DOHH2 (cell line): ENCODE results near the gene C1orf35.

Experiments used
- H3F3A ChIP-seq: fragments of 200-600 bp; sonication (generic), shearing (Covaris generic); 2 replicates; pipeline ENCODE4 v1.6.0; 2016; ENCODE audit warnings: antibody characterized with exemption, mild to moderate bottlenecking; ENCODE audit not compliant: control insufficient read depth, insufficient read depth
- H3K27ac ChIP-seq: fragments of 200-600 bp; sonication (generic); 2 replicates; pipeline ENCODE4 v1.5.1; 2014; ENCODE audit warnings: low read depth, mild to moderate bottlenecking, low read length, moderate library complexity
- H3K27me3 ChIP-seq: fragments of 200-600 bp; sonication (generic); 2 replicates; pipeline ENCODE4 v1.6.1; 2014; ENCODE audit warnings: mild to moderate bottlenecking, low read length, mixed read lengths; ENCODE audit not compliant: control insufficient read depth
- H3K36me3 ChIP-seq: fragments of 200-600 bp; sonication (generic); 2 replicates; pipeline ENCODE4 v1.6.1; 2014; ENCODE audit warnings: mild to moderate bottlenecking, low read length, moderate library complexity, mixed read lengths; ENCODE audit not compliant: control insufficient read depth
- H3K4me1 ChIP-seq: fragments of 200-600 bp; sonication (generic); 2 replicates; pipeline ENCODE4 v1.6.1; 2014; ENCODE audit warnings: mild to moderate bottlenecking, low read length, mixed read lengths; ENCODE audit not compliant: control insufficient read depth
- H3K4me2 ChIP-seq: fragments of 200-600 bp; sonication (generic); 2 replicates; pipeline ENCODE4 v1.6.0; 2014; ENCODE audit warnings: mild to moderate bottlenecking, low read length, moderate library complexity
- H3K4me3 ChIP-seq: fragments of 200-600 bp; sonication (generic); 2 replicates; pipeline ENCODE4 v1.5.1; 2014; ENCODE audit warnings: mild to moderate bottlenecking, low read length, mixed read lengths
- H3K79me2 ChIP-seq: fragments of 200-600 bp; sonication (generic); 2 replicates; pipeline ENCODE4 v1.6.1; 2014; ENCODE audit warnings: mild to moderate bottlenecking, low read length, mixed read lengths; ENCODE audit not compliant: control insufficient read depth
- H3K9me2 ChIP-seq: fragments of 200-600 bp; sonication (generic); replicated peaks from 2 replicates; pipeline ENCODE4 v1.6.1; 2014; ENCODE audit warnings: mild to moderate bottlenecking, low read length, mixed read lengths; ENCODE audit not compliant: control insufficient read depth
- H3K9me3 ChIP-seq: fragments of 200-600 bp; sonication (generic); 2 replicates; pipeline ENCODE4 v1.6.1; 2014; ENCODE audit warnings: antibody characterized with exemption, low read length, mixed read lengths; ENCODE audit not compliant: control insufficient read depth, insufficient read depth
- H4K20me1 ChIP-seq: fragments of 200-600 bp; sonication (generic); 2 replicates; pipeline ENCODE4 v1.6.0; 2014; ENCODE audit warnings: low read depth, mild to moderate bottlenecking, antibody characterized with exemption, low read length, moderate library complexity; ENCODE audit not compliant: control insufficient read depth, insufficient read depth
- EZH2phosphoT487 ChIP-seq: fragments of 200-600 bp; sonication (generic); IDR thresholded peaks from 2 replicates; pipeline ENCODE4 v1.6.1; 2017; ENCODE audit warnings: borderline replicate concordance, mild to moderate bottlenecking, antibody characterized with exemption, low read length, moderate library complexity, mixed read lengths
- TF ChIP-seq, protein P1 (sequence below): fragments of 200-600 bp; sonication (generic); IDR thresholded peaks from one replicate; pipeline ENCODE4 v1.5.1; 2014; ENCODE audit warnings: antibody characterized with exemption, mild to moderate bottlenecking, low read depth, low read length; ENCODE audit not compliant: poor library complexity, severe bottlenecking

Gene C1orf35

DNA sequence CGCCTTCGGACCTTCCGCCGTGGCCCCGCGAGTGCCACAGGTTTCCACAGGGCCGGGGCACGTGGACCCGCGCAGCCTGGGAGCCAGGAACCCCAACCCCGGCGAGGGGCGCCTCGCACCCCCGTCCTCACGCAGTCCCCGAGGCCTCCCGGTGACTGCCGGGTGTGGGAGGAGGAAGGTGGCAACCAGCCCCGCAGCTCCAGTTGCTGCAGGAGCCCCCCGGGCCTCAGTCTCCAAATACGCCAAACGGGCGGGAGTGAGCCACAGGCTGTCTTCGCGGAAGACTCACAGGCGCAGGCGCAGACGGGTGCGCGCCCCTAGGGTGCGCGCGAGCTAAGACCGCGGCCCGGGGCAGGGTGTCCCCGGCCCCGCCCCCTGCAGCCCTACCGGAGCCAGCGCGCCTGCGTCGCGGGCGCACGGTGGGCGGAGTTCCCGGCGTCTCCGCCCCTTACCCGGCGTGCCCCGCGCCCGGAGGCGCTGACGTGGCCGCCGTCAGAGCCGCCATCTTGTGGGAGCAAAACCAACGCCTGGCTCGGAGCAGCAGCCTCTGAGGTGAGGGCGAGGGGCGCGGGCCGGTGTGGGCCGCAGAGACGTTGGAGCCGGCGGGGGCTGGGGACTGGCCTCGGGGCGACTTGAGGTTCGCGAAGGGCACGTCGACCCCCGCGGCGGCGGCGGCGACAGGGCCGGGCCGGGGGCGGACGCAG, 20.8 kb downstream of the C1orf35 start, which contains the start of gene ARF1:
Gene ARF1 (plus strand): TSS at position 495 of the 704 bp plus-strand sequence. CDS start 14,407 bp downstream, outside the sequence.
- H3K27me3 ChIP-seq: no peaks in the 10 kb centered on the region; the same call in 1 of the 2 replicates
- H3K4me3 ChIP-seq: peak within 1 kb of the TSS; percentile 95
- H3K4me1 ChIP-seq: peaks cover 28% of the 10 kb centered on the region
- H3K4me2 ChIP-seq: peak within 1 kb of the TSS; percentile 92
- 0 out of 2 replicates have a peak, but pooled peaks cover 4% of the 10 kb centered on the region for H3F3A ChIP-seq
- no peaks in the 10 kb centered on the region for H3K9me2 ChIP-seq
- peaks cover 79% of the 10 kb centered on the region for H3K79me2 ChIP-seq
- TF ChIP-seq, protein P1, sequence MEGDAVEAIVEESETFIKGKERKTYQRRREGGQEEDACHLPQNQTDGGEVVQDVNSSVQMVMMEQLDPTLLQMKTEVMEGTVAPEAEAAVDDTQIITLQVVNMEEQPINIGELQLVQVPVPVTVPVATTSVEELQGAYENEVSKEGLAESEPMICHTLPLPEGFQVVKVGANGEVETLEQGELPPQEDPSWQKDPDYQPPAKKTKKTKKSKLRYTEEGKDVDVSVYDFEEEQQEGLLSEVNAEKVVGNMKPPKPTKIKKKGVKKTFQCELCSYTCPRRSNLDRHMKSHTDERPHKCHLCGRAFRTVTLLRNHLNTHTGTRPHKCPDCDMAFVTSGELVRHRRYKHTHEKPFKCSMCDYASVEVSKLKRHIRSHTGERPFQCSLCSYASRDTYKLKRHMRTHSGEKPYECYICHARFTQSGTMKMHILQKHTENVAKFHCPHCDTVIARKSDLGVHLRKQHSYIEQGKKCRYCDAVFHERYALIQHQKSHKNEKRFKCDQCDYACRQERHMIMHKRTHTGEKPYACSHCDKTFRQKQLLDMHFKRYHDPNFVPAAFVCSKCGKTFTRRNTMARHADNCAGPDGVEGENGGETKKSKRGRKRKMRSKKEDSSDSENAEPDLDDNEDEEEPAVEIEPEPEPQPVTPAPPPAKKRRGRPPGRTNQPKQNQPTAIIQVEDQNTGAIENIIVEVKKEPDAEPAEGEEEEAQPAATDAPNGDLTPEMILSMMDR: no peak
- TF ChIP-seq EZH2phosphoT487: no peak
- H3K27ac ChIP-seq: peak within 1 kb of the TSS; percentile 59
- H3K36me3 ChIP-seq: peaks cover 52% of the 10 kb centered on the region
- H3K9me3 ChIP-seq: no peaks in the 10 kb centered on the region
- peaks cover 43% of the 10 kb centered on the region for H4K20me1 ChIP-seq

DNA sequence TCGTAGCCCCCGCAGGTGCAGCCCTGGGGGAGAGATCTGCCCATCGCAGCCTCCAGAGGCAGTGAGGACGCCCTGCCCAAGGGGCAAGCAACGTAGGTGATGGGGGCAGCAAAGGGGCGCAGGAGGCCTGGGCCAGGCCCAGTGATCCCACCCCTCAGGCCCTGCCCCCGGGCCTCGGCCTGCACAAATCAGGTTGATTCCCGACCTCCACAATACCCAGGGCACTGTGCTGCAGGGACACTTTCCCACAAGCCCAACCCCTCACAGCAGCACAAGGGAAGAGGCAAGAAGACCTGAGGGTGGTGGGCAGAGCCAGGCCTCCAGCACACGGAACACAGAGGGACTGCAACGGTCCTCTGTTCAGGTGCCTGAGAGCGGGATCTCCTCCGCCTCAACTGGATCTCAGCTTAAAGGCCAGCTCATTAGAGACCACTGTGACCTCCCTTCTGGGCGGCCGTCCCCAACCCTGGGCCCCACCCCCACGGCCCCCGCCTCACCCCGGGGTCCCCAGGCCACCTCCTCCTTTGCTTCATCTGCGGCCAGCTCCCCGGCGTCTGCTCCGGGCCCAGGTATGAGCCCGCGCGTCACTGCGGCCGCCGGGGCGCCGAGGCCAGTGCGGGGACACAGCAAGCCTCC, 21.4 kb downstream of the C1orf35 start:
- peaks cover 45% of the 10 kb centered on the region for H3K36me3 ChIP-seq
- peaks cover 72% of the 10 kb centered on the region for H3K79me2 ChIP-seq
- H3K4me3 ChIP-seq: peak overlapping the region; percentile 95
- peaks cover 28% of the 10 kb centered on the region for H3K4me1 ChIP-seq
- H3K9me3 ChIP-seq: no peaks in the 10 kb centered on the region
- peak overlapping the region; percentile 34 for H3K27ac ChIP-seq
- TF ChIP-seq, protein P1: no peak
- no peak for TF ChIP-seq EZH2phosphoT487
- H3K9me2 ChIP-seq: no peaks in the 10 kb centered on the region
- 0 out of 2 replicates have a peak, but pooled peaks cover 4% of the 10 kb centered on the region for H3F3A ChIP-seq
- peaks cover 38% of the 10 kb centered on the region for H4K20me1 ChIP-seq
- no peaks in the 10 kb centered on the region; the same call in 1 of the 2 replicates for H3K27me3 ChIP-seq
- H3K4me2 ChIP-seq: peak overlapping the region; percentile 92

DNA sequence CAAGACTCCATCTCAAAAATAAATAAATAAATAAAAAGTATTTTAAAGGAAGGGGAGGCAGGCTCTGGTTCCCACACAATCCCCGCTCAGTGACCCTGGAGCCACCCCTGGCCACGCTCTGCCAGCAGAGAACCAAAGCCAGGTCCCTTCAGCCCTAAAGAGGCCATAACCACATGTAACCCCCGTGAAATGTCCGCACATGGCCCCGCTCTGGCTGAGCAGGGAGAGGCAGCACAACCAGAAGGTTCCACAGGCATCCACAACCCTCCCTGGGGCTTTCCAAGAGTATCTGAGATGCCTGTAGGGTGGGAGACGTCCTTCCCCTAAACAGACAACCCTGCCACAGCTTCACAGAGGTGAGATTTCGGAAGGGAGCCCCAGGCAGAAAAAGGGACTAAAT, 22.0 kb downstream of the C1orf35 start:
- H3K79me2 ChIP-seq: peaks cover 67% of the 10 kb centered on the region
- H3K36me3 ChIP-seq: peaks cover 41% of the 10 kb centered on the region
- H3K27ac ChIP-seq: no peak overlapping the region
- H3F3A ChIP-seq: 0 out of 2 replicates have a peak, but pooled peaks cover 4% of the 10 kb centered on the region
- H4K20me1 ChIP-seq: peaks cover 35% of the 10 kb centered on the region
- H3K4me1 ChIP-seq: peaks cover 28% of the 10 kb centered on the region
- H3K4me3 ChIP-seq: peak overlapping the region; percentile 95
- no peak for TF ChIP-seq EZH2phosphoT487
- TF ChIP-seq, protein P1: no peak
- peak overlapping the region; percentile 92 for H3K4me2 ChIP-seq
- H3K9me2 ChIP-seq: no peaks in the 10 kb centered on the region
- no peaks in the 10 kb centered on the region; the same call in 1 of the 2 replicates for H3K27me3 ChIP-seq
- no peaks in the 10 kb centered on the region for H3K9me3 ChIP-seq
